ENCODE results near the gene EGFLAM.

- TF ChIP-seq CTCF (IDR thresholded peaks at IDR 0.05; ENCODE audit: insufficient read depth, low read length, poor library complexity, severe bottlenecking) (no peak), EZH2phosphoT487 (conservative IDR thresholded peaks at IDR 0.05; ENCODE audit: low read length) (no peak)
These were observed 23.6 kb upstream of the EGFLAM start for GRCh38 chr5:38234737-38235136.
